DOHH2 (cell line): ENCODE data around the gene STUM.

Source experiments
- H3F3A ChIP-seq: fragments of 200-600 bp; sonication (generic), shearing (Covaris generic); 2 replicates; pipeline ENCODE4 v1.6.0; 2016; ENCODE audit warnings: antibody characterized with exemption, mild to moderate bottlenecking; ENCODE audit not compliant: control insufficient read depth, insufficient read depth
- H3K27ac ChIP-seq: fragments of 200-600 bp; sonication (generic); 2 replicates; pipeline ENCODE4 v1.5.1; 2014; ENCODE audit warnings: low read depth, mild to moderate bottlenecking, low read length, moderate library complexity
- H3K27me3 ChIP-seq: fragments of 200-600 bp; sonication (generic); 2 replicates; pipeline ENCODE4 v1.6.1; 2014; ENCODE audit warnings: mild to moderate bottlenecking, low read length, mixed read lengths; ENCODE audit not compliant: control insufficient read depth
- H3K36me3 ChIP-seq: fragments of 200-600 bp; sonication (generic); 2 replicates; pipeline ENCODE4 v1.6.1; 2014; ENCODE audit warnings: mild to moderate bottlenecking, low read length, moderate library complexity, mixed read lengths; ENCODE audit not compliant: control insufficient read depth
- H3K4me1 ChIP-seq: fragments of 200-600 bp; sonication (generic); 2 replicates; pipeline ENCODE4 v1.6.1; 2014; ENCODE audit warnings: mild to moderate bottlenecking, low read length, mixed read lengths; ENCODE audit not compliant: control insufficient read depth
- H3K4me2 ChIP-seq: fragments of 200-600 bp; sonication (generic); 2 replicates; pipeline ENCODE4 v1.6.0; 2014; ENCODE audit warnings: mild to moderate bottlenecking, low read length, moderate library complexity
- H3K4me3 ChIP-seq: fragments of 200-600 bp; sonication (generic); 2 replicates; pipeline ENCODE4 v1.5.1; 2014; ENCODE audit warnings: mild to moderate bottlenecking, low read length, mixed read lengths
- H3K79me2 ChIP-seq: fragments of 200-600 bp; sonication (generic); 2 replicates; pipeline ENCODE4 v1.6.1; 2014; ENCODE audit warnings: mild to moderate bottlenecking, low read length, mixed read lengths; ENCODE audit not compliant: control insufficient read depth
- H3K9me2 ChIP-seq: fragments of 200-600 bp; sonication (generic); replicated peaks from 2 replicates; pipeline ENCODE4 v1.6.1; 2014; ENCODE audit warnings: mild to moderate bottlenecking, low read length, mixed read lengths; ENCODE audit not compliant: control insufficient read depth
- H3K9me3 ChIP-seq: fragments of 200-600 bp; sonication (generic); 2 replicates; pipeline ENCODE4 v1.6.1; 2014; ENCODE audit warnings: antibody characterized with exemption, low read length, mixed read lengths; ENCODE audit not compliant: control insufficient read depth, insufficient read depth
- H4K20me1 ChIP-seq: fragments of 200-600 bp; sonication (generic); 2 replicates; pipeline ENCODE4 v1.6.0; 2014; ENCODE audit warnings: low read depth, mild to moderate bottlenecking, antibody characterized with exemption, low read length, moderate library complexity; ENCODE audit not compliant: control insufficient read depth, insufficient read depth
- CTCF ChIP-seq: fragments of 200-600 bp; sonication (generic); IDR thresholded peaks from one replicate; pipeline ENCODE4 v1.5.1; 2014; ENCODE audit warnings: antibody characterized with exemption, mild to moderate bottlenecking, low read depth, low read length; ENCODE audit not compliant: poor library complexity, severe bottlenecking
- EZH2phosphoT487 ChIP-seq: fragments of 200-600 bp; sonication (generic); IDR thresholded peaks from 2 replicates; pipeline ENCODE4 v1.6.1; 2017; ENCODE audit warnings: borderline replicate concordance, mild to moderate bottlenecking, antibody characterized with exemption, low read length, moderate library complexity, mixed read lengths

The STUM gene

GRCh38 chr1:226533220-226533619 lies 15.3 kb upstream of the STUM start:
- Histone ChIP-seq H3K9me2 (no peaks in the 10 kb centered on the region), H3F3A (no peaks in the 10 kb centered on the region), H3K4me3 (no peak overlapping the region), H3K9me3 (no peaks in the 10 kb centered on the region), H3K79me2 (no peaks in the 10 kb centered on the region), H3K27ac (no peak overlapping the region), H3K36me3 (no peaks in the 10 kb centered on the region), H3K4me1 (no peaks in the 10 kb centered on the region), H3K4me2 (no peak overlapping the region), H3K27me3 (no peaks in the 10 kb centered on the region; the same call in 1 of the 2 replicates), H4K20me1 (no peaks in the 10 kb centered on the region)
- no peak for TF ChIP-seq EZH2phosphoT487
- TF ChIP-seq CTCF, result no peak

- no peak for TF ChIP-seq CTCF
- TF ChIP-seq EZH2phosphoT487, result no peak
- Histone ChIP-seq H3K9me3 (no peaks in the 10 kb centered on the region), H3K36me3 (no peaks in the 10 kb centered on the region), H4K20me1 (no peaks in the 10 kb centered on the region), H3K27ac (no peak overlapping the region), H3F3A (no peaks in the 10 kb centered on the region), H3K27me3 (no peaks in the 10 kb centered on the region; the same call in 1 of the 2 replicates), H3K79me2 (no peaks in the 10 kb centered on the region), H3K9me2 (no peaks in the 10 kb centered on the region), H3K4me2 (no peak overlapping the region), H3K4me1 (no peaks in the 10 kb centered on the region), H3K4me3 (no peak overlapping the region)
Observed at GRCh38 chr1:226534098-226534497, 14.5 kb upstream of the STUM start.

- TF ChIP-seq CTCF, result no peak
- TF ChIP-seq EZH2phosphoT487, result no peak
- Histone ChIP-seq H3K4me1 (no peaks in the 10 kb centered on the region), H3K4me3 (no peak overlapping the region), H3K9me3 (no peaks in the 10 kb centered on the region), H3K4me2 (no peak overlapping the region), H3K27ac (no peak overlapping the region), H3K79me2 (no peaks in the 10 kb centered on the region), H4K20me1 (no peaks in the 10 kb centered on the region), H3K9me2 (no peaks in the 10 kb centered on the region), H3K27me3 (no peaks in the 10 kb centered on the region; the same call in 1 of the 2 replicates), H3F3A (no peaks in the 10 kb centered on the region), H3K36me3 (no peaks in the 10 kb centered on the region)
Observed at GRCh38 chr1:226534645-226535044, 13.9 kb upstream of the STUM start.

GRCh38 chr1:226535666-226536065 lies 12.9 kb upstream of the STUM start:
- no peaks in the 10 kb centered on the region for H3K79me2 ChIP-seq
- H3K9me3 ChIP-seq, result no peaks in the 10 kb centered on the region
- H3K27ac ChIP-seq, result no peak overlapping the region
- no peaks in the 10 kb centered on the region for H3K36me3 ChIP-seq
- no peak overlapping the region for H3K4me3 ChIP-seq
- no peaks in the 10 kb centered on the region for H3K9me2 ChIP-seq
- H4K20me1 ChIP-seq, result no peaks in the 10 kb centered on the region
- no peak overlapping the region for H3K4me2 ChIP-seq
- no peaks in the 10 kb centered on the region for H3F3A ChIP-seq
- TF ChIP-seq EZH2phosphoT487, result no peak
- TF ChIP-seq CTCF, result no peak
- H3K4me1 ChIP-seq, result no peaks in the 10 kb centered on the region
- H3K27me3 ChIP-seq, result no peaks in the 10 kb centered on the region; the same call in 1 of the 2 replicates
